Measurements from ENCODE around the gene ATP5F1D. TPM values are rescaled to one million over a fixed set of nuclear protein-coding genes. Genes with fewer than 3 reads are reported as not detected.

The ATP5F1D gene
- total and polyA plus RNA-seq, 2 of the 13 experiments (the other 11 are each of a cell fraction or from before 2014, with no cell fraction given) = 39.4 to 78.7 TPM

- TF ChIP-seq ZNF770 (CRISPR knock-in tag; IDR thresholded peaks at IDR 0.05) = peak; percentile 85
- TF ChIP-seq CTCF (CRISPR knock-in tag; IDR thresholded peaks at IDR 0.05) = no peak
- no peak for TF ChIP-seq KAT8 (CRISPR knock-in tag; IDR thresholded peaks at IDR 0.05)
- no peak for TF ChIP-seq GABPA (IDR thresholded peaks at IDR 0.05; ENCODE audit: low read depth, low read length)
- 0 out of 2 replicates have a peak, but pooled peaks have one; percentile 10 for TF ChIP-seq GABPA (CRISPR knock-in tag; IDR thresholded peaks at IDR 0.05; ENCODE audit: low read depth)
- 0 out of 2 replicates have a peak, but pooled peaks have one; percentile 2 for TF ChIP-seq ZNF503 (CRISPR knock-in tag; IDR thresholded peaks at IDR 0.05)
- no peak for TF ChIP-seq RNF2 (conservative IDR thresholded peaks at IDR 0.05; ENCODE audit: low read depth)
- no peak for TF ChIP-seq ASH2L (IDR thresholded peaks at IDR 0.05; ENCODE audit: insufficient read length, low read depth, low read length)
- TF ChIP-seq TARDBP (CRISPR knock-in tag; IDR thresholded peaks at IDR 0.05) = 0 out of 2 replicates have a peak, but pooled peaks have one; percentile 11
- TF ChIP-seq ZXDC (CRISPR knock-in tag; IDR thresholded peaks at IDR 0.05) = no peak
- TF ChIP-seq ZNF234 (CRISPR knock-in tag; conservative IDR thresholded peaks at IDR 0.05) = no peak
- 0 out of 2 replicates have a peak, but pooled peaks have one; percentile 6 for TF ChIP-seq HINFP (CRISPR knock-in tag; IDR thresholded peaks at IDR 0.05; ENCODE audit: low read depth)
- TF ChIP-seq NFATC3 (CRISPR knock-in tag; IDR thresholded peaks at IDR 0.05) = no peak
- no peak for TF ChIP-seq NONO (IDR thresholded peaks at IDR 0.05)
- no peak for TF ChIP-seq NONO (CRISPR knock-in tag; conservative IDR thresholded peaks at IDR 0.05)
- no peak for TF ChIP-seq PCBP1 (IDR thresholded peaks at IDR 0.05; ENCODE audit: borderline replicate concordance, low read depth, low read length)
- no peak for TF ChIP-seq KLF6 (CRISPR knock-in tag; IDR thresholded peaks at IDR 0.05)
- TF ChIP-seq ERF (CRISPR knock-in tag; IDR thresholded peaks at IDR 0.05) = no peak
- no peak for TF ChIP-seq ZNF260 (CRISPR knock-in tag; IDR thresholded peaks at IDR 0.05; ENCODE audit: borderline replicate concordance, low read depth)
Measured at GRCh38 chr19:1270213-1270853, 28.8 kb downstream of the ATP5F1D start (continued).

Measured in HepG2 (cell line).